Bronchial epithelial cell (primary cell): Measurements from ENCODE around the gene TRPM1. TPM values are rescaled to one million over a fixed set of nuclear protein-coding genes. Genes with fewer than 3 reads are reported as not detected.

ENCODE experiments used
- DNase-seq: peaks from one replicate; pipeline ENCODE4 v3.0.0-alpha.2; 2010; ENCODE audit warnings: low read depth
- FAIRE-seq: peaks from 2 replicates; lab custom pipeline; 2011; peaks lifted over from hg19 to GRCh38; lab: Jason Lieb, UNC
- H3K27me3 ChIP-seq: 2 replicates; pipeline ENCODE4 v1.5.1; 2011; ENCODE audit warnings: low read length; ENCODE audit not compliant: control insufficient read depth, insufficient read depth
- H3K36me3 ChIP-seq: 2 replicates; pipeline ENCODE4 v1.5.1; 2011; ENCODE audit warnings: low read length; ENCODE audit not compliant: control insufficient read depth, insufficient read depth
- H3K4me3 ChIP-seq: 2 replicates; pipeline ENCODE4 v1.5.1; 2011; ENCODE audit warnings: mild to moderate bottlenecking, low read depth, low read length, control low read depth
- total RNA-seq: library from RNA; depleted of rRNA; stranded (reverse); fragments of >200 nt; gene quantifications from 2 replicates; pipeline ENCODE4 v1.2.1, GENCODE V29; 2014
- TF ChIP-seq, protein P1 (sequence below): IDR thresholded peaks from 2 replicates; pipeline ENCODE4 v1.5.1; 2011; ENCODE audit warnings: mild to moderate bottlenecking, moderate library complexity, low read length, control low read depth, inconsistent platforms; ENCODE audit not compliant: insufficient read depth, severe bottlenecking

Gene TRPM1
- total RNA-seq, 1 donor from 2014 or later = under 0.01 TPM

DNA sequence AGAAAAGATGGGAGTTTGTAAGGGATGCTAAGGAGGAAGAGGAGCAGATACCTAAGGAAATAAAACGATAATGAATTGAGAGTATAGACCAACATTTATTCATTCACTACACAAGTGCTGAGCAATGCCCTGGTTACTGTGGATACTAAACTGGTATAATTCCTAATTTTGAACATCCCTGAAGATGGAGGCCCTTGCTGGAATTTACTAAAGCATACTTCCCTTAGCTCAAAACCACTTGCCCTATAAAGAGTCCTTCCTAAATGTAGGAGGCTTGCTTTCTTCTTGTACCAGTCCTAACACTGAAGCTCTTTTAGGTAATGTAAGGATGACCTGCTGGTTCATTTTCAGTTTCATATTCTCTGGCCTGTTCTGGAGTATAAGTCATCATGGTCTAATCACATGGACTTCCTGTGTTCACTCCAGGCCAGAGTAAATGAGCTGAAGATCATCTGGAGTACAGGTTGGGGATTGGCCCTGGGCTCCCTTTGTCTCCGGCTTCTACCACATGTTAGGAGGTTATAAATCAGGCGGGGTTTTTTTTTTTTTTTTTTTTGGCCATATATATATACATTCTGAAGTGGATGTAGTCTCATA lies 70.0 kb downstream of the TRPM1 start:
- no peak overlapping the region for H3K4me3 ChIP-seq
- no peaks in the 10 kb centered on the region for H3K36me3 ChIP-seq
- DNase-seq = peak; percentile 18
- no peaks in the 10 kb centered on the region for H3K27me3 ChIP-seq
- no peak for FAIRE-seq
- TF ChIP-seq, protein P1, sequence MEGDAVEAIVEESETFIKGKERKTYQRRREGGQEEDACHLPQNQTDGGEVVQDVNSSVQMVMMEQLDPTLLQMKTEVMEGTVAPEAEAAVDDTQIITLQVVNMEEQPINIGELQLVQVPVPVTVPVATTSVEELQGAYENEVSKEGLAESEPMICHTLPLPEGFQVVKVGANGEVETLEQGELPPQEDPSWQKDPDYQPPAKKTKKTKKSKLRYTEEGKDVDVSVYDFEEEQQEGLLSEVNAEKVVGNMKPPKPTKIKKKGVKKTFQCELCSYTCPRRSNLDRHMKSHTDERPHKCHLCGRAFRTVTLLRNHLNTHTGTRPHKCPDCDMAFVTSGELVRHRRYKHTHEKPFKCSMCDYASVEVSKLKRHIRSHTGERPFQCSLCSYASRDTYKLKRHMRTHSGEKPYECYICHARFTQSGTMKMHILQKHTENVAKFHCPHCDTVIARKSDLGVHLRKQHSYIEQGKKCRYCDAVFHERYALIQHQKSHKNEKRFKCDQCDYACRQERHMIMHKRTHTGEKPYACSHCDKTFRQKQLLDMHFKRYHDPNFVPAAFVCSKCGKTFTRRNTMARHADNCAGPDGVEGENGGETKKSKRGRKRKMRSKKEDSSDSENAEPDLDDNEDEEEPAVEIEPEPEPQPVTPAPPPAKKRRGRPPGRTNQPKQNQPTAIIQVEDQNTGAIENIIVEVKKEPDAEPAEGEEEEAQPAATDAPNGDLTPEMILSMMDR = no peak

DNA sequence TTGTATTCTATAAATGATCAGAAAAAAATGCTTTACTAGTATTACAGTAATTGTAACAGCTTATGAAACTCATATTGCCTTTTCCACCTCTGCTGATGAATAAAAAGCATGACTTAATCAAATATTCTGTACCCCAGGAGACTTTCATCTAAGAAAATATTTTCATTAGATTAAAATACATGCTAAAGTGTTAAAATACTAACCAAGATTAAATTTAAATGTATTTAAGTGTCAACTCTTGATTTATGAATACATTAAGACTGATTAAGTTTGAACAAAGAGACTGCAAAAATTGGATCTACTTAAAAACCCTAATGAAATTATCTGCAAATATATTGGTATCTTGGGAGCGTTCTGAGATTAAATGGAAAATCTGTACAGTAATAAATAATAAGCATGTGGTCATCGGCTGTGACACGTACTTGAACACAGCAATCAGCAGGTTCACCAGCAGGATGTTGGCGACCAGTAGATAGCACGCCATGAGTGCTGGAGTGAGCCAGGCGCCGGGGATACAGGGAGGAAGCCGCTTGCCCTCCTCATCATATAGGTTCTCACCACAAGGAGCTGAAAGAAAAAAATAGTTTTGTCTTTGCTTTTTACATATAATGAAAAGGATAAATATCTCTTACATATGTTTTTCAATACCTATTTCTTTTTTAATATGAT lies 73.5 kb downstream of the TRPM1 start:
- FAIRE-seq (no peak), DNase-seq (no peak)
- no peaks in the 10 kb centered on the region for H3K36me3 ChIP-seq
- TF ChIP-seq, protein P1 = no peak
- H3K4me3 ChIP-seq = no peak overlapping the region
- no peaks in the 10 kb centered on the region for H3K27me3 ChIP-seq

DNA sequence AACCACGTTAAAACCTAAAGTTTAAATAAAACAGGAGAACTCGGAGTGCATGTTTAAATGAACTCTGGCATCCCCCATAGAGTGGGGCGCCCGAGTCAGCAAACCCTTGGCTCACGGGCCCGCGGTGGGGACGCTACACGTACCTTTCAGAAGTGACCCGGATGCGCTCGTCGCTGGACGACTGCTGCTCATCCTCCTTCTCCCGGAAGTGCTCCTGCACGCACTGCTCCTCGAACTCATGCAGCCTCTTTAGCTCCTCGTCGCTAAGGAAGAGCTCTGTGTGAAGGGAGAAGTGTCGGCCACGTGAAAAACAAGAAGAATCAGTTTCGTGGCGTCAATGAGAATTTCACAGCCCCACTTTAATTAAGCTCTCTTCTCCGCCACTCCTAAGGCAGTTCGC lies 75.5 kb downstream of the TRPM1 start:
- Histone ChIP-seq H3K36me3 (no peaks in the 10 kb centered on the region), H3K4me3 (no peak overlapping the region), H3K27me3 (no peaks in the 10 kb centered on the region)
- TF ChIP-seq, protein P1 = no peak
- DNase-seq (no peak), FAIRE-seq (no peak)

DNA sequence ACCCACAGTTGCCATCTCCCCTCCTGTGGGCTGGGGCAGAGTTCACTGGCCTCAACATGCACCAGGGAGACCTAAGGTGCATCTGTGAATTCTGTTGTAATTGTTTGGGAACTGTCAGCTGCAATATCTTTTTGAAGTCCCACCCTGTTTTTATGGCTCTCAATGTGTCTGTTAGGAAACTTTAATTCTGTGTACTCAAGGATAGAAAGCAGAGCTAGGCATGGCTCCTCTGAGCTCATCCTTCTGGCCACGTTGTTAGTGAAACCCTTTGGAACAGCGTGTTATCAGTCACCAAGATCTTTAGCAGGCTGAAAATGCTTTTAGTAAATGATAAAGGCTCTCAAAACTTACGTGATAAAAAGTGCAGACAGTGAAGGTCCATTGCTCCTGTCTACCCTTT lies 76.5 kb downstream of the TRPM1 start:
- no peak for DNase-seq

DNA sequence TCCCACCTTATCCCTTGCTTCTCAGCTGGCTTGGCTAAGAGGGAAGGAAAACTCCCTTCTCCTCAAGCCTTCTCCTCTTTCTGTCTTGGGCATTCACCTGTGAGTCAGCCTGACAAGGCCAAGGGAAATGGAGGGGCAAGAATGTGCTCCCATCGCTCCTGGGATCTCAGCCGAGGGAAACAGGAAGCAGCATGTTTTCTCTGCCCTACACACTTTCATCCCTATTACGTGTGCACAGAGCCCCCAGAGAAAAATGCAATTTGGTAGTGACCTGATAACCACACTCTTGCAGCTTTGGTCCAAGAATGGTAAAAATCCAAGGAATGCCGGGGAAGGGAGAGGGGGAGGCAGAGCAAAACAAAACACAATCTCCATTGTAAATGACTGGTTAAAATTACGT lies 77.2 kb downstream of the TRPM1 start:
- TF ChIP-seq, protein P1 = no peak
- DNase-seq (peak; percentile 96), FAIRE-seq (no peak)
- Histone ChIP-seq H3K4me3 (no peak overlapping the region), H3K27me3 (no peaks in the 10 kb centered on the region), H3K36me3 (no peaks in the 10 kb centered on the region)

More for the DNA sequence above, 76.5 kb downstream of the TRPM1 start:
- FAIRE-seq = no peak
- TF ChIP-seq, protein P1 = no peak
- no peak overlapping the region for H3K4me3 ChIP-seq
- H3K27me3 ChIP-seq = no peaks in the 10 kb centered on the region
- H3K36me3 ChIP-seq = no peaks in the 10 kb centered on the region
